ENCODE results near the gene FEM1B.

Gene FEM1B

GRCh38 chr15:68279779-68280753 is 2.5 kb downstream of the FEM1B start:
- ATAC-seq: no peak
- TF ChIP-seq PPARA (CRISPR knock-in tag; IDR thresholded peaks at IDR 0.05; ENCODE audit: borderline replicate concordance): no peak

- ATAC-seq: no peak
- TF ChIP-seq ZNF70 (CRISPR knock-in tag; IDR thresholded peaks at IDR 0.05) (no peak), SNAI2 (CRISPR knock-in tag; IDR thresholded peaks at IDR 0.05) (no peak), ZC3H10 (CRISPR knock-in tag; IDR thresholded peaks at IDR 0.05) (no peak), PPARA (CRISPR knock-in tag; IDR thresholded peaks at IDR 0.05; ENCODE audit: borderline replicate concordance) (no peak), TOX (CRISPR knock-in tag; IDR thresholded peaks at IDR 0.05; ENCODE audit: borderline replicate concordance) (no peak), TCF4 (CRISPR knock-in tag; IDR thresholded peaks at IDR 0.05; ENCODE audit: borderline replicate concordance) (no peak), ISL1 (CRISPR knock-in tag; IDR thresholded peaks at IDR 0.05) (no peak), POU6F1 (CRISPR knock-in tag; IDR thresholded peaks at IDR 0.05; ENCODE audit: borderline replicate concordance, low read depth) (no peak), CSRNP3 (CRISPR knock-in tag; IDR thresholded peaks at IDR 0.05) (no peak), ZNF565 (CRISPR knock-in tag; conservative IDR thresholded peaks at IDR 0.05; ENCODE audit: low read depth) (no peak), OSR1 (CRISPR knock-in tag; IDR thresholded peaks at IDR 0.05) (no peak), RARB (CRISPR knock-in tag; IDR thresholded peaks at IDR 0.05) (no peak), PATZ1 (CRISPR knock-in tag; IDR thresholded peaks at IDR 0.05; ENCODE audit: borderline replicate concordance) (no peak), CREB5 (CRISPR knock-in tag; IDR thresholded peaks at IDR 0.05; ENCODE audit: low read depth) (no peak), BACH2 (CRISPR knock-in tag; IDR thresholded peaks at IDR 0.05; ENCODE audit: borderline replicate concordance) (no peak), ZFP30 (CRISPR knock-in tag; IDR thresholded peaks at IDR 0.05) (no peak), ESRRG (CRISPR knock-in tag; IDR thresholded peaks at IDR 0.05) (no peak), ARNTL (CRISPR knock-in tag; IDR thresholded peaks at IDR 0.05; ENCODE audit: borderline replicate concordance, low read depth) (no peak)
Observed at GRCh38 chr15:68281008-68281407, 3.5 kb downstream of the FEM1B start.

- TF ChIP-seq ZNF70 (CRISPR knock-in tag; IDR thresholded peaks at IDR 0.05) (no peak), PPARA (CRISPR knock-in tag; IDR thresholded peaks at IDR 0.05; ENCODE audit: borderline replicate concordance) (no peak), ISL1 (CRISPR knock-in tag; IDR thresholded peaks at IDR 0.05) (no peak)
Observed at GRCh38 chr15:68283401-68283800, 5.9 kb downstream of the FEM1B start.

GRCh38 chr15:68284616-68285258 is 7.2 kb downstream of the FEM1B start:
- TF ChIP-seq ZNF70 (CRISPR knock-in tag; IDR thresholded peaks at IDR 0.05) (no peak), ZFP3 (CRISPR knock-in tag; IDR thresholded peaks at IDR 0.05) (no peak), OSR1 (CRISPR knock-in tag; IDR thresholded peaks at IDR 0.05) (no peak), ARNTL (CRISPR knock-in tag; IDR thresholded peaks at IDR 0.05; ENCODE audit: borderline replicate concordance, low read depth) (no peak), BACH2 (CRISPR knock-in tag; IDR thresholded peaks at IDR 0.05; ENCODE audit: borderline replicate concordance) (no peak), ZNF565 (CRISPR knock-in tag; conservative IDR thresholded peaks at IDR 0.05; ENCODE audit: low read depth) (no peak), ZC3H10 (CRISPR knock-in tag; IDR thresholded peaks at IDR 0.05) (no peak), ESRRG (CRISPR knock-in tag; IDR thresholded peaks at IDR 0.05) (no peak), TCF4 (CRISPR knock-in tag; IDR thresholded peaks at IDR 0.05; ENCODE audit: borderline replicate concordance) (no peak), PPARA (CRISPR knock-in tag; IDR thresholded peaks at IDR 0.05; ENCODE audit: borderline replicate concordance) (no peak), GLIS3 (CRISPR knock-in tag; IDR thresholded peaks at IDR 0.05) (no peak), SNAI2 (CRISPR knock-in tag; IDR thresholded peaks at IDR 0.05) (no peak), CREB5 (CRISPR knock-in tag; IDR thresholded peaks at IDR 0.05; ENCODE audit: low read depth) (no peak), TOX (CRISPR knock-in tag; IDR thresholded peaks at IDR 0.05; ENCODE audit: borderline replicate concordance) (no peak), CSDC2 (CRISPR knock-in tag; IDR thresholded peaks at IDR 0.05) (no peak)
- no peak for ATAC-seq

More at GRCh38 chr15:68283401-68283800, 5.9 kb downstream of the FEM1B start:
- no peak for ATAC-seq

Measured in SK-N-SH treated with all-trans-retinoic acid at 6 μM for 48 hours (cell line).